HEK293 (cell line): ENCODE data around the gene PC.
A peak's percentile ranks its signal among the peaks of the same experiment; 100 is the strongest.

ENCODE experiments used
- CTCF ChIA-PET: fragments of 350-600 bp; formaldehyde crosslinking; extraction: SDS; loops from one replicate; lab custom pipeline; 2021; ENCODE audit warnings: antibody characterized with exemption; lab: Yijun Ruan, JAX
- POLR2A ChIA-PET: fragments of 300-600 bp; formaldehyde crosslinking; extraction: SDS; loops from one replicate; lab custom pipeline; 2020; ENCODE audit warnings: antibody characterized with exemption, inconsistent platforms; lab: Yijun Ruan, JAX
- H3K27ac ChIP-seq: fragments of 200-500 bp; sonication (Bioruptor generic); 2 replicates; pipeline ENCODE4 v1.5.1; 2014; ENCODE audit warnings: low read depth, low read length, control low read depth, inconsistent platforms; ENCODE audit errors: extremely low read depth
- H3K36me3 ChIP-seq, 2 experiments: fragments of 200-500 bp in 1 of 2; sonication (Bioruptor generic) in 1 of 2; 1 replicate in 1 of 2; 2 replicates in 1 of 2; pipeline ENCODE4 v1.5.1; 2014 to 2017; ENCODE audit warnings: inconsistent platforms in 2 of 2, low read length in 2 of 2; ENCODE audit not compliant: control insufficient read depth in 2 of 2, insufficient read depth in 1 of 2
- H3K4me1 ChIP-seq: fragments of 200-500 bp; sonication (Bioruptor generic); 2 replicates; pipeline ENCODE4 v1.5.1; 2014; ENCODE audit warnings: mild to moderate bottlenecking, low read length, inconsistent platforms; ENCODE audit not compliant: control insufficient read depth, insufficient read depth
- H3K4me3 ChIP-seq: 2 replicates; pipeline ENCODE4 v1.5.1; 2011; ENCODE audit warnings: low read depth, mild to moderate bottlenecking, control low read depth, low read length, moderate library complexity
- H3K9me3 ChIP-seq: fragments of 200-500 bp; sonication (Bioruptor generic); 2 replicates; pipeline ENCODE4 v1.5.1; 2014; ENCODE audit warnings: low read depth, low read length, inconsistent platforms; ENCODE audit not compliant: control insufficient read depth, insufficient read depth
- IKZF3 ChIP-seq: fragments of 450-650 bp; IDR thresholded peaks from 2 replicates; pipeline ENCODE4 v1.5.0; 2018; ENCODE audit warnings: missing biosample characterization, mild to moderate bottlenecking, missing genetic modification characterization, moderate library complexity
- KLF7 ChIP-seq: fragments of 450-650 bp; formaldehyde crosslinking; IDR thresholded peaks from 2 replicates; pipeline ENCODE4 v1.5.1; 2016; ENCODE audit warnings: missing biosample characterization, missing genetic modification characterization, borderline replicate concordance
- MEIS1 ChIP-seq: sonication (generic); formaldehyde crosslinking; IDR thresholded peaks from 2 replicates; pipeline ENCODE4 v1.8.1; 2022; ENCODE audit warnings: missing genetic modification reagents, mild to moderate bottlenecking, borderline replicate concordance
- SP2 ChIP-seq: fragments of 450-650 bp; formaldehyde crosslinking; IDR thresholded peaks from 2 replicates; pipeline ENCODE4 v1.5.1; 2016; ENCODE audit warnings: missing biosample characterization, missing genetic modification characterization
- SP3 ChIP-seq: fragments of 450-650 bp; formaldehyde crosslinking; IDR thresholded peaks from 2 replicates; pipeline ENCODE4 v1.5.1; 2016; ENCODE audit warnings: missing biosample characterization, missing genetic modification characterization
- ZBTB26 ChIP-seq: fragments of 450-650 bp; formaldehyde crosslinking; optimal IDR thresholded peaks from 2 replicates; pipeline ENCODE3; 2016; ENCODE audit warnings: missing biosample characterization, mild to moderate bottlenecking, missing genetic modification characterization
- ZBTB44 ChIP-seq: fragments of 450-650 bp; IDR thresholded peaks from 2 replicates; pipeline ENCODE4 v1.5.1; 2018; ENCODE audit warnings: missing biosample characterization, mild to moderate bottlenecking, missing genetic modification characterization
- ZEB2 ChIP-seq: fragments of 450-650 bp; formaldehyde crosslinking; IDR thresholded peaks from 2 replicates; pipeline ENCODE4 v1.5.1; 2016; ENCODE audit warnings: missing biosample characterization, missing genetic modification characterization
- ZFHX2 ChIP-seq: fragments of 450-650 bp; formaldehyde crosslinking; conservative IDR thresholded peaks from 2 replicates; pipeline ENCODE4 v1.5.1; 2016; ENCODE audit warnings: missing biosample characterization, missing genetic modification characterization
- ZIC2 ChIP-seq: fragments of 450-650 bp; formaldehyde crosslinking; IDR thresholded peaks from 2 replicates; pipeline ENCODE4 v1.5.1; 2016; ENCODE audit warnings: missing biosample characterization, missing genetic modification characterization
- ZNF146 ChIP-seq: fragments of 450-650 bp; formaldehyde crosslinking; IDR thresholded peaks from 2 replicates; pipeline ENCODE4 v1.5.1; 2016; ENCODE audit warnings: missing biosample characterization, missing genetic modification characterization
- ZNF248 ChIP-seq: fragments of 450-650 bp; formaldehyde crosslinking; IDR thresholded peaks from 2 replicates; pipeline ENCODE4 v1.5.1; 2017; ENCODE audit warnings: missing biosample characterization, missing genetic modification characterization
- ZNF324 ChIP-seq: fragments of 450-650 bp; formaldehyde crosslinking; IDR thresholded peaks from 2 replicates; pipeline ENCODE4 v1.5.1; 2016; ENCODE audit warnings: missing biosample characterization, missing genetic modification characterization
- ZNF335 ChIP-seq: fragments of 450-650 bp; formaldehyde crosslinking; conservative IDR thresholded peaks from 2 replicates; pipeline ENCODE4 v1.5.1; 2016; ENCODE audit warnings: missing biosample characterization, missing genetic modification characterization
- ZNF341 ChIP-seq: fragments of 450-650 bp; formaldehyde crosslinking; IDR thresholded peaks from 2 replicates; pipeline ENCODE4; 2016; ENCODE audit warnings: low read depth, missing biosample characterization, missing genetic modification characterization
- ZNF354C ChIP-seq: fragments of 450-650 bp; formaldehyde crosslinking; IDR thresholded peaks from 2 replicates; pipeline ENCODE4 v1.5.1; 2016; ENCODE audit warnings: missing biosample characterization, missing genetic modification characterization, low read depth, borderline replicate concordance
- ZNF433 ChIP-seq: fragments of 450-650 bp; formaldehyde crosslinking; IDR thresholded peaks from 2 replicates; pipeline ENCODE4 v1.5.1; 2016; ENCODE audit warnings: missing biosample characterization, missing genetic modification characterization, low read depth
- ZNF48 ChIP-seq: fragments of 450-650 bp; formaldehyde crosslinking; IDR thresholded peaks from 2 replicates; pipeline ENCODE4 v1.5.1; 2016; ENCODE audit warnings: missing biosample characterization, missing genetic modification characterization
- ZNF600 ChIP-seq: fragments of 450-650 bp; formaldehyde crosslinking; IDR thresholded peaks from 2 replicates; pipeline ENCODE4 v1.5.1; 2016; ENCODE audit warnings: missing biosample characterization, missing genetic modification characterization
- ZNF610 ChIP-seq: fragments of 450-650 bp; formaldehyde crosslinking; IDR thresholded peaks from 2 replicates; pipeline ENCODE4 v1.5.1; 2016; ENCODE audit warnings: missing biosample characterization, missing genetic modification characterization, borderline replicate concordance
- ZNF654 ChIP-seq: fragments of 450-650 bp; formaldehyde crosslinking; IDR thresholded peaks from 2 replicates; pipeline ENCODE4 v1.5.1; 2016; ENCODE audit warnings: low read depth, missing biosample characterization, missing genetic modification characterization
- ZNF76 ChIP-seq: fragments of 450-650 bp; formaldehyde crosslinking; IDR thresholded peaks from 2 replicates; pipeline ENCODE4; 2016; ENCODE audit warnings: low read depth, missing biosample characterization, missing genetic modification characterization, borderline replicate concordance
- ZNF830 ChIP-seq: fragments of 450-650 bp; IDR thresholded peaks from 2 replicates; pipeline ENCODE4 v1.5.0; 2018; ENCODE audit warnings: missing biosample characterization, missing genetic modification characterization, low read depth, mild to moderate bottlenecking, moderate library complexity
- ZSCAN30 ChIP-seq: fragments of 450-650 bp; IDR thresholded peaks from 2 replicates; pipeline ENCODE4 v1.5.1; 2018; ENCODE audit warnings: missing biosample characterization, mild to moderate bottlenecking, missing genetic modification characterization, moderate library complexity
- TF ChIP-seq, protein P1 (sequence below): fragments of 450-650 bp; formaldehyde crosslinking; IDR thresholded peaks from 2 replicates; pipeline ENCODE4 v1.5.1; 2016; ENCODE audit warnings: missing biosample characterization, missing genetic modification characterization, low read depth
- TF ChIP-seq, protein P2 (sequence below): fragments of 450-650 bp; formaldehyde crosslinking; IDR thresholded peaks from 2 replicates; pipeline ENCODE4 v1.5.1; 2016; ENCODE audit warnings: missing biosample characterization, missing genetic modification characterization, low read depth
- TF ChIP-seq, protein P3 (sequence below): fragments of 450-650 bp; formaldehyde crosslinking; IDR thresholded peaks from 2 replicates; pipeline ENCODE4 v1.5.1; 2016; ENCODE audit warnings: missing biosample characterization, missing genetic modification characterization

The PC gene

GRCh38 chr11:66856496-66857233 is 101.5 kb downstream of the PC start, which contains the start of gene LRFN4 (continued):
- TF ChIP-seq, protein P1, sequence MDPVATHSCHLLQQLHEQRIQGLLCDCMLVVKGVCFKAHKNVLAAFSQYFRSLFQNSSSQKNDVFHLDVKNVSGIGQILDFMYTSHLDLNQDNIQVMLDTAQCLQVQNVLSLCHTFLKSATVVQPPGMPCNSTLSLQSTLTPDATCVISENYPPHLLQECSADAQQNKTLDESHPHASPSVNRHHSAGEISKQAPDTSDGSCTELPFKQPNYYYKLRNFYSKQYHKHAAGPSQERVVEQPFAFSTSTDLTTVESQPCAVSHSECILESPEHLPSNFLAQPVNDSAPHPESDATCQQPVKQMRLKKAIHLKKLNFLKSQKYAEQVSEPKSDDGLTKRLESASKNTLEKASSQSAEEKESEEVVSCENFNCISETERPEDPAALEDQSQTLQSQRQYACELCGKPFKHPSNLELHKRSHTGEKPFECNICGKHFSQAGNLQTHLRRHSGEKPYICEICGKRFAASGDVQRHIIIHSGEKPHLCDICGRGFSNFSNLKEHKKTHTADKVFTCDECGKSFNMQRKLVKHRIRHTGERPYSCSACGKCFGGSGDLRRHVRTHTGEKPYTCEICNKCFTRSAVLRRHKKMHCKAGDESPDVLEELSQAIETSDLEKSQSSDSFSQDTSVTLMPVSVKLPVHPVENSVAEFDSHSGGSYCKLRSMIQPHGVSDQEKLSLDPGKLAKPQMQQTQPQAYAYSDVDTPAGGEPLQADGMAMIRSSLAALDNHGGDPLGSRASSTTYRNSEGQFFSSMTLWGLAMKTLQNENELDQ, result no peak
- TF ChIP-seq, protein P2, sequence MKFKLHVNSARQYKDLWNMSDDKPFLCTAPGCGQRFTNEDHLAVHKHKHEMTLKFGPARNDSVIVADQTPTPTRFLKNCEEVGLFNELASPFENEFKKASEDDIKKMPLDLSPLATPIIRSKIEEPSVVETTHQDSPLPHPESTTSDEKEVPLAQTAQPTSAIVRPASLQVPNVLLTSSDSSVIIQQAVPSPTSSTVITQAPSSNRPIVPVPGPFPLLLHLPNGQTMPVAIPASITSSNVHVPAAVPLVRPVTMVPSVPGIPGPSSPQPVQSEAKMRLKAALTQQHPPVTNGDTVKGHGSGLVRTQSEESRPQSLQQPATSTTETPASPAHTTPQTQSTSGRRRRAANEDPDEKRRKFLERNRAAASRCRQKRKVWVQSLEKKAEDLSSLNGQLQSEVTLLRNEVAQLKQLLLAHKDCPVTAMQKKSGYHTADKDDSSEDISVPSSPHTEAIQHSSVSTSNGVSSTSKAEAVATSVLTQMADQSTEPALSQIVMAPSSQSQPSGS (tag by site-specific recombination), result no peak
- TF ChIP-seq ZEB2 (peak; percentile 52; the same call in 1 of the 2 replicates), ZNF48 (tag by site-specific recombination) (no peak), ZNF830 (no peak), ZNF146 (tag by site-specific recombination) (no peak), ZNF324 (tag by site-specific recombination) (no peak), ZNF248 (tag by site-specific recombination) (no peak), ZNF354C (tag by site-specific recombination) (no peak)

DNA sequence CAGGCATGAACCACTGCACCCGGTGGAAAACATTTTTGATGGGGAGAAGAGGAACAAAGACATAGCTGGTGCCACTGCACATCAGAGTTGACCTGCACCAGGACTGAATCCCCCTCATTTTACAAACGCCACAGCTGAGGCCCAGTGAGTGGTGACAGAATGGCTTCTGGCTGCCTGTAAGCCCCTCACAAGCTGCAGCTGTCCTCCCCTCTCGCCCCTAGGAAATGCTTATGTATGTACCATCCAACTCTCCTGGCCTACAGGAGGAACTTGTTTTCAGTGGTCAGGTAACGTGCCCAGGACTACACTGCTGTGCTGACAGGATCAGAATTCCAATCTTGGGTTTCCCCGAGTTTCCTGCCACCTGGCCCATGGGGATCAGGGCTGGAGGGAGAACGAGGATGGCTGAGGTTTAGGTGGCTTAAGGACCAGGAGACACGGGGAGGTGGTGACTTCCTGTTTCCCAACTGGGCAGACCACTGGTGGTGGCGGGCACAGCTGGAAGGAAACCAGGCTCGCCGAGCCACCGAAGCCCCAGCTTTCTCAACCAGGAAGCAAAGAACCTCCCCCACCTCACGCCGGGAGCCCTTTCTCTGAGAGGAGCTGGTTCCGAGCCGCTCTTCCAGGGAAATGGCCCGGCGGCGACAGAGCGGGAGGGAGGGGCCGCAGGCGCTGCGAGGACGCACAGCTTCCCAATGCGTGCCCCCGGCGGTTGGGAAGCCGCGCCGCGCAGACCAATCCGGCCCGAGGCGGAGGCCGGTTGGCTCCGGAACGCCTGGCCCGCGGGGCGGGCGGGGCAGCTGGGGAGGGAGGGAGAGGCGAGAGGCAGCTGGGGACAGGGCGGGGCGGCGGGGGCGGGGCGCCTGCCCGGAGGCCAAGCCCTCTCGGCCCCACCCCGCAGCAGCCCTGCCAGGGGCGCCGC is 102.3 kb downstream of the PC start:
- Histone ChIP-seq H3K27ac (peak overlapping the region; percentile 34; the same call in 1 of the 2 replicates), H3K36me3 (peaks cover 0 to 19% of the 10 kb centered on the region in 2 experiments; a peak in 1 of 3 replicates), H3K4me3 (peak overlapping the region; percentile 60), H3K4me1 (no peaks in the 10 kb centered on the region), H3K9me3 (no peaks in the 10 kb centered on the region)
- ChIA-PET CTCF (interaction anchor here (1.1 to 1.6 kb wide), 5 partner anchors 11 to 527 kb away, joined by 3 to 4 read pairs (median 3); no protein-coding TSS in a partner anchor), POLR2A (interaction anchor here (0.6 to 3.5 kb wide), 10 partner anchors 12 to 376 kb away, joined by 3 to 40 read pairs (median 4); partner anchors contain the start of genes DPP3, PC, RBM14 and RBM4B)
- TF ChIP-seq ZNF76 (tag by site-specific recombination) (peak; percentile 27; the same call in 1 of the 2 replicates), MEIS1 (CRISPR knock-in tag) (no peak), ZIC2 (tag by site-specific recombination) (peak; percentile 49; the same call in 1 of the 2 replicates), ZFHX2 (tag by site-specific recombination) (no peak), ZNF600 (tag by site-specific recombination) (peak; percentile 79), ZNF654 (tag by site-specific recombination) (no peak), ZNF610 (no peak), IKZF3 (tag by site-specific recombination) (peak; percentile 91), ZSCAN30 (peak; percentile 57; the same call in 1 of the 2 replicates), ZNF433 (tag by site-specific recombination) (no peak), SP3 (tag by site-specific recombination) (0 out of 2 replicates have a peak, but pooled peaks have one; percentile 11), KLF7 (tag by site-specific recombination) (no peak), ZNF341 (peak; percentile 97), SP2 (tag by site-specific recombination) (peak; percentile 59), ZNF335 (tag by site-specific recombination) (peak; percentile 91), ZBTB44 (tag by site-specific recombination) (no peak), ZBTB26 (tag by site-specific recombination) (peak; percentile 72)
- TF ChIP-seq, protein P3, sequence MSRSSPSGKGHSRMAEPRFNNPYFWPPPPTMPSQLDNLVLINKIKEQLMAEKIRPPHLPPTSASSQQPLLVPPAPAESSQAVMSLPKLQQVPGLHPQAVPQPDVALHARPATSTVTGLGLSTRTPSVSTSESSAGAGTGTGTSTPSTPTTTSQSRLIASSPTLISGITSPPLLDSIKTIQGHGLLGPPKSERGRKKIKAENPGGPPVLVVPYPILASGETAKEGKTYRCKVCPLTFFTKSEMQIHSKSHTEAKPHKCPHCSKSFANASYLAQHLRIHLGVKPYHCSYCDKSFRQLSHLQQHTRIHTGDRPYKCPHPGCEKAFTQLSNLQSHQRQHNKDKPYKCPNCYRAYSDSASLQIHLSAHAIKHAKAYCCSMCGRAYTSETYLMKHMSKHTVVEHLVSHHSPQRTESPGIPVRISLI (tag by site-specific recombination), result no peak
